ENCODE measurements around the gene SLC37A1.

DNA sequence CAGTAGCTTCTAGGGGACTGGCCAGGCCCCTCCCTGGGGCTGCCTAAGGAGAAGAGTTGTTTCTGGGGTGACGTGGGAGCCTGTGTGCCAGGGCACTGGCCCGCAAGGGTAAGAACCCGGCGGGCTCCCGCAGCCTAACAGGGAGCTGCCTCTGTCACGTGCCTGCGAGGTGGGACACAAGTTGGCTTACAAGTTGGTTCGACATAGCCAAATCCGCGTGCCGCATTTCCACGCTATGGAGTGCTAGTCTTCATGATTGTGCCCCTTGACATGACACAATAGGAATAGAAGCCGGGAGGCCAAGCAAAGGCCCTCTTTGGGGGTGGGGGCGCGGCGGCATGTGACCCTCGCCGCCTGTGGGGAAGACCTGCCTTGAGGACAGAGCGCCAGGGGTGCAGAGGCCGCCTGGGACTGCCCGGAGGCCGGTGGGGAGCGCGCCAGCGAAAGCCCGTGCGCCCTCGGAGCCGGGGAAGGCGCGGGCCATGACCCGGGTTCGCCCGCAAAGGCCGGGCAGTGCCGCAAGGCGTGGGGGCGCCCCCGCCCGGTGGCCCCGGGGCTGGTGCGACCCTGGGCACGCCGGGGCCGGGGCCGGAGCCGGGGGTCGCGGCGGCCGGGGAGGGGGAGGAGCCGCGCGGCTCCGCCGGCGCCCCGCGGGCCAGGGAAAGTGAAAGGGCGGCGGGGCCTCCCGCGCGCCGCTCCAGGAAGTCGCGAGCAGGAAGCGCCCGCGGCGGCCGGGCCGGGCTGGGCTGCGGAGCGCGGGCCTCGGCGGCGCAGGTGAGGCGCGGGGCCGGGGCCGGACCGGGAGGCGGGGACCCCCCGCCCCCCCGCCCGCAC lies at the start of gene SLC37A1:
- no peak for TF ChIP-seq POLR2A (IDR thresholded peaks at IDR 0.05)
- TF ChIP-seq, protein P1, sequence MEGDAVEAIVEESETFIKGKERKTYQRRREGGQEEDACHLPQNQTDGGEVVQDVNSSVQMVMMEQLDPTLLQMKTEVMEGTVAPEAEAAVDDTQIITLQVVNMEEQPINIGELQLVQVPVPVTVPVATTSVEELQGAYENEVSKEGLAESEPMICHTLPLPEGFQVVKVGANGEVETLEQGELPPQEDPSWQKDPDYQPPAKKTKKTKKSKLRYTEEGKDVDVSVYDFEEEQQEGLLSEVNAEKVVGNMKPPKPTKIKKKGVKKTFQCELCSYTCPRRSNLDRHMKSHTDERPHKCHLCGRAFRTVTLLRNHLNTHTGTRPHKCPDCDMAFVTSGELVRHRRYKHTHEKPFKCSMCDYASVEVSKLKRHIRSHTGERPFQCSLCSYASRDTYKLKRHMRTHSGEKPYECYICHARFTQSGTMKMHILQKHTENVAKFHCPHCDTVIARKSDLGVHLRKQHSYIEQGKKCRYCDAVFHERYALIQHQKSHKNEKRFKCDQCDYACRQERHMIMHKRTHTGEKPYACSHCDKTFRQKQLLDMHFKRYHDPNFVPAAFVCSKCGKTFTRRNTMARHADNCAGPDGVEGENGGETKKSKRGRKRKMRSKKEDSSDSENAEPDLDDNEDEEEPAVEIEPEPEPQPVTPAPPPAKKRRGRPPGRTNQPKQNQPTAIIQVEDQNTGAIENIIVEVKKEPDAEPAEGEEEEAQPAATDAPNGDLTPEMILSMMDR (IDR thresholded peaks at IDR 0.05): peak in 1 of 6 experiments; percentile 19
- TF ChIP-seq POLR2AphosphoS5 (IDR thresholded peaks at IDR 0.05): no peak
- no peak for TF ChIP-seq EP300 (IDR thresholded peaks at IDR 0.05)
